Effector CD4-positive, alpha-beta T cell (primary cell): ENCODE results near the gene ANGPTL2.
"Not testable (repeated sequence)": the region's sequence is repeated elsewhere in the genome, so short reads cannot be mapped to it uniquely, and the experiment has no call there.

ENCODE experiments used
- DNase-seq: peaks from one replicate; pipeline ENCODE4 v3.0.0-alpha.2; 2020

The ANGPTL2 gene

GRCh38 chr9:127154390-127155191 lies 32.2 kb upstream of the ANGPTL2 start:
- DNase-seq = no peak

- DNase-seq = no peak
Measured at GRCh38 chr9:127154003-127154389, 31.6 kb upstream of the ANGPTL2 start.

DNA sequence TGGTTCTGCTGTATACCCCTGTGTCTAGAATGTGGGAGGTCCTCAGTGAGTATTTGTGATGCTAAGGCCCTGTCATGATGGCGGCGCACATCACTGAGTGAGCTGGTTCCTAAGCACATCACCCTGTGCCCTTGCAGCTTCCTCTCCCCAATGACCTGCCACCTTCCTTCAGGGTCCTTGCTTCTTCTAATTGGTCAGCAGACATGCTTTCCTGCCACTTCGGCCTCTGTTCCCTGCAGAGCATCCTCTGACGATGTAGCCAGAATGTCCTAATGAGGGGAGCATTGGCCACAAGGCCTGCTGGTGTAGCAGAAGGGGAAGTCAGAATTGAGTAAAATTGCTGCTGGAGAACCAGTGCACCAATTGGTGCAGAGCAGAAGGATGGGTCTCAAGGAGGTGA lies 31.1 kb upstream of the ANGPTL2 start:
- DNase-seq = no peak

GRCh38 chr9:127149463-127150390 lies 27.3 kb upstream of the ANGPTL2 start:
- DNase-seq = no peak

- no peak for DNase-seq
Measured at GRCh38 chr9:127149010-127149409, 26.6 kb upstream of the ANGPTL2 start.

DNA sequence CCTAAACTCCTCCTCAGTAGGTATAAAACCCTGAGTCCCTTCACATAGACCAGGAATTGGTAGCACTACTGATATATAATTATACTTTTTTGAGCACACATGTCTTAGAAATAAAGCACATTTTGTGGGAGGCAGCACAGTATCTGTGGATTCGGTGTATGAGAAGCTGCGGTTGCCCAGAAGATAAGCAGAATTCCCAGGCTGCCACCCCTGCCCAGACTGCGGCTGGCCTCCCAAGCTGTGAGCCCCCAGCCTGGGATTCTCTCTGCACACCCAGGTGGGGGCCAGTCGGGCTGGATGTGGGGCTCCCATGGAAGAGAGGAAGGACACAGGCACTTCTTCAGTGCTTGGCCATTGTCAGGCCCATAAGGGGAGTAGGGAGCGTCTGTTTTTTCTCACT lies 25.6 kb upstream of the ANGPTL2 start:
- DNase-seq = no peak

DNA sequence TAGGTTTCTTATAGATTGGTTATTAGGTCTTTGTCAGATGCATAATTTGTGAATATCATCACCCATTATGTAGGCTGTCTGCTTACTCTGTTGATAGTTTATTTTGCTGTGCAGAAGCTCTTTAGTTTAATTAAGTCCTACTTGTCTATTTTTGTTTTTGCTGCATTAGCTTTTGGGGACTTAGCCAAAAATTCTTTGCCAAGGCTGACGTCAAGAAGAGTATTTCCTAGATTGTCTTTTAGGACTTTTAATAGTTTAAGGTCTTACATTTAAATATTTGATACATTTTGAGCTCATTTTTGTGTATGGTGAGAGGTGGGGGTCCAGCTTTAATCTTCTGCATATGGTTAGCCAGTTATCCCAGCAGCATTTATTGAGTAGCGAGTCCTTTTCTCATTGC lies 24.8 kb upstream of the ANGPTL2 start:
- DNase-seq = no peak

DNA sequence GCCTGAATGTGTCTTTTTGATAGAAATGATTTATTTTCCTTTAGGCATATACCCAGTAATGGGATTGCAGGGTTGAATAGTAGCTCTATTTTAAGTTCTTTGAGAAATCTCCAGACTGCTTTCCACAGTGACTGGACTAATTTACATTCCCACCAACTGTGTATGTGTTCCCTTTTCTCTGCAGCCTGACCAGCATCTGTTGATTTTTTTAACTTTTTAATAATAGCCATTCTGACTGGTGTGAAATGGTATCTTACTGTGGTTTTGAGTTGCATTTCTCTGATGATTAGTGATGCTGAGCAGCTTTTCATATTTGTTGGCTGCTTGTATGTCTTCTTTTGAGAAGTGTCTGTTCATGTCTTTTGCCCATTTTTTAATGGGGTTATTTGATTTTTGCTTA lies 24.4 kb upstream of the ANGPTL2 start:
- not testable (repeated sequence) for DNase-seq

DNA sequence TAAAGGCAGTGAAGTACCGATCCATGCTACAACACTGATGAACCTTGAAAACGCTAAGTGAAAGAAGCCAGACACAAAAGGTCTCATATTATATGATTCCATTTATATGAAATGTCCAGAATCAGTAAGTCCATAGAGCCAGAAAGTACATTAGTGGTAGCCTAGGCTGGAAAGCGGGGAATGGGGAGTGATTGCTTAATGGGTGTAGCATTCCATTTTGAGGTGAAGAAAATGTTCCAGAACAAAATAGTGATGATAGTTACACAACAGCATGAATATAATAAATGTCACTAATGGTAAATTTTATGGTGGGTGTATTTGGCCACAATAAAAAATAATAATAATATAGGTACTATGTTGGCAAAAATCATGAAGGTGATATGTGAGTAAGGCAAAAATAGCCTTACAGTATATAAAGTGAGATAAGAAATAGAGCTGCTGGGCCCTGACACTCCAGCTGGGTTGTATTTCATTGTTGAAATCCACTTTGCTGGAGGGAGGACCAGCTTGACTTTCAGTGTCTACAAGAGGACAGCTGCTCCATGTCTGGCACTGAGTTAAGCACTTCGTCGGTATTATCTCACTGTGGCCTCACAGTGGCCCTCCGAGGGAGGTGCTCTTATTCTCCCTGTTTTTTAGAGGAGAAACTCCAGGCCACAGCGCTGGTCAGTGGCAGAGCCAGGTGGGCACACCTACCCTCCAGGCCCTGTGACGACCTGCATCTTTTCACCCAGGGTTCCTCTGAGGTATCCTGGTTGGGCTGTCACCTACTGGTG lies 22.4 kb upstream of the ANGPTL2 start:
- no peak for DNase-seq

GRCh38 chr9:127143920-127144465 lies 21.6 kb upstream of the ANGPTL2 start:
- no peak for DNase-seq

DNA sequence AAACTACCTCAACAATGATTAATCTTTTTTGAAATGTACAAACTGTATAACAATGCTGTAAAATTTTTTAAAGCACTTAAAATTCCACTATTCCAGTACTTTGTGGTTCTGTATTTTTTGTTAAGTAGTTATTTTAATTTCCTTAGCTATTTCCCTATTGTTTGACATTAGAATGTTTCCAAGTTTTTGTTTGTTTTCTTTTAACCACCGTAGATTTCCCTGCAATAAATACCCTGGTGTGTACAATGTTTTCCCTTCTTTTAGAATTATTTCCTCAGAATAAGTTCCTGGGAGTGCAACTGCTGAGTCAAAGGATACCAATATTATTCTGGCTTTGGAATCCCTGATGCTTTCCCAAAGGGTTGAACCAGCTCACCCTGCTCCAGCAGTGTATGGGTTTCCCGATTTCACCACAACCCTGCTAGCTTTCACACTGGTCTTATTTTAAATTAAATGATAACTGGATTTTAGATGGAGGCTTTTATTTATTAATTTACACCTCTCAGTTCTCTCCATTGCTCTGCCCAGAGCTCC lies 20.6 kb upstream of the ANGPTL2 start:
- no peak for DNase-seq

DNA sequence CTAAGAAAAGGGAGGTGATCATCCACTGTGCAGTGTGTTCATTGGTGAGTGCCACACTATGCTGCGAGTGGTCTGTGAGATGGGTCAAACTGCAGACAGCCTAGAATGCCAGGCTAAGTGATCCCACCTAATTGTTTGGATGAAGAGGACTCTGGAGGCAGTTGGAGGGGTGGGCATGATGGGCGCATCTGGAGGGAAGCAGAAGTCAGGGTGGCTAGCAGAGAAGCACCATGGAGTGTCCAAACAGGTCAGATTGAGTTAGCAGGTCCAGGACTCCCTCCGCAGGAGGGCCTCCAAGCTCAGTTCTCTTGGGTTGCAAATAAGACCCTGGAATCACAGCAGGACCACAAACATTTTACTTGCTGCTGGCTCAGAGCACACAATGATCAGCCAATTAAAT lies 19.9 kb upstream of the ANGPTL2 start:
- no peak for DNase-seq

DNA sequence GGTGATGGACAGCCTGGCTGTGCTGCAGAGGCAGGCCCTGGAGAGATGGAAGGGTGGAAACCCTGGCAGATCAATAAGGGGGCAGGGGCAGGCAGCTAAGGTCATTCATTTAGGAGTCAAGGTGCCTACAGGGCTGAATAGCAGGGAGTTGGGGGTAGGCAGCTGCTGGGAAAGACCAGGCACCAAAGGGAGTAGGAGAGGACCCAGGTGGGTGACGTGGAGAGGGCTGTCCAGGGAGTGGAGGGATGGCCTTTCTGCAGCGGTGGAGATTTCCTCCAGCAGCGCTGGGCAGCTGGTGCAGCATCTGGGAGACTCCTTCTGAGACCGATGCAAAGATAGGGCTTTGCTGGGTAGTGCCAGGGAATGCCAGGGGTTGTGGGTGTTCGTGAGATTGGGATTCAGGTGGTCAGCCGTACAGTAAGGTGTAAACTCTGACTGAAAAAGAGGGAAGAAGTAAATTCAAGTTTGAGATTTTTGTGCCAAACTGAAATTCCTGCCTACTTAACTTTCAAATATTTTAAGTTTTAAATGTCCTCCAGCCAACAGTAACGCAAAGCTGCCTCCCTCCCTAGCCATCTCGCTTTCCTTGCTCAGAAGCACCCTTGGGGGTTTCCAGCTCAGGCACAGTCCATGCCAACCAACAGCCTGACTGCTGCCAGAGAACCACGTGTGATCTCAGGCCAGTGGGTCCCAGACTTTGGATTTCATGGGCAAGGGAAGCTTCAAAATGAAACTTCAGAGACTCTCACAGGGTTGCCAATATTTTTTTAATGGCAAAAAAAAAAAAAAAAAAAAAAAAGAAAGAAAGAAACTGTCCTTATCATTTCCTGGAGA lies 18.6 kb upstream of the ANGPTL2 start:
- DNase-seq = no peak

- DNase-seq = no peak
Measured at GRCh38 chr9:127140181-127140580, 17.7 kb upstream of the ANGPTL2 start.

DNA sequence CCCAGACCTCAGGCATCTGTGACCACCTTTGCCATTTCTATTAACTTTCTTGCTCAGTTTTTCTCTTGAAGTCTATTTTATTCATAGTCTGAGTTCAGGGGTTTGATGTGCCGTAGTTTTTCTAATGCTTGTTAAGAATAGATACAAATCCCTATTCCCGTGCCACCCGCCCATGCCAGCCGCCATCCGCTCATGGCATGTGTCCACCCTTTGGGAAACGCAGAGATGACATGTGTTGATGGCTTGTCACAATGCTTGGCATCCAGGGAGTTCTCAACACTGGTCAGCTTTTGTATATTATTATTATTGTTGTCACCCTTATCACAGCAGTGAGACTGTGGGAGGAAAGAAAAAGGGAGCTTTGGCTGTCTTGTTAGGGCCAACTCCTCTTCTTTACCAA lies 17.3 kb upstream of the ANGPTL2 start:
- DNase-seq = no peak

- no peak for DNase-seq
Measured at GRCh38 chr9:127139071-127139731, 16.8 kb upstream of the ANGPTL2 start.

DNA sequence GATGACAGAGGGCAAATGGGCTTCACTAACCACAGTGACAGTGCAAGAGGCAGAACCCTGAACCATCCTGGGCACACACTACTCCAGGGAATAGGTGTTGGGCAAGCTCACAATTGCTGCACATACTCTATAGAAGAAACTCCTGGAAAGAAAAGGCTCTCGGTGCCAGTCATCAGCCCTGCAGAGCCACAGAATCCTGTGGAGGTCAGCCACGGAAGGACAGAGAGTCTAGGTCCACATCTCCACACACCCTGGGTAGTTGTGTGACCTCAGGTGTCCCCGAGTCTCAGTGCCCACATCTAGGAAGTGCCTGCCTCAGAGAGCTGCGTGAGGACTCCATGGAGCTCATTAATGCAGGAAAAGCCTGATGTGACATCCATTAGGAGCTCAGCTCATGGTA lies 16.0 kb upstream of the ANGPTL2 start:
- no peak for DNase-seq

- no peak for DNase-seq
Measured at GRCh38 chr9:127137640-127138360, 15.4 kb upstream of the ANGPTL2 start.

DNA sequence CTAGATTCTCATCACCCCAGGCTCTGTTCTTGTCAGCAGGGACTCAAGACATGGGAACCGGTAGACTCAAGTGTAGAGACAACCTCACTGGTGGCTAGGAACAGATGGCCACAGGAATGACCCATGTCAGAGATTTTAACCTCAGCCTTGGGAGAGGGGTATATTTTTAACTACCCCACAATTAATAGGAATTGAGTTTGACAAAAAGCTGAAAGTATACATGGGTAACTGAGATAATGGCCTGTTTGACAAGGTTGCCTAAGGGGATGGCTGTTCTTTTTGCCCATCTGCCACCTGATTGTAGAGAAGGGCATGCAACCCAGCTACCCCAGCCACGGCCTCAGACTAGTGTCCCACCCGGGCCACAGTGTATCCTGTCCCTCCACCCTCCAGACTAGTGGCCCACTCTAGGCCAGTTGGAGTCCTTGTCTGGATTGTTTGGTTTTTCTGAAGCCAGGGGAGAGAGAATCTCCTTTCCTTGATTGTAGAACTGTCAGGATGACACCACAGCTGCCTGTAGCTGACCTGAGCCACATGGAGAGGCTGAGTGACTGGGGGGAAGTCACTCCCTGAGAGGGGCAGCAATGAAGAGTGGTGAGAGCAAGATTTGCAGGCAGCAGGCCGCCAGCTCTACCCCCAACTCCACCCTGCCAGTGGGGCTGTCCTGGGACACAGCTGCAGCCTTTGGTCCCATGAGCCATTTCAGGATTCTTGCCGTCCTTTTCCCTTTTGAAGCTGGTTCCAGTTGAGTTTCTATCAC lies 14.6 kb upstream of the ANGPTL2 start:
- no peak for DNase-seq
